HG03469 (cell line): ENCODE measurements around the gene CDK12.
"Not testable (repeated sequence)": the region's sequence is repeated elsewhere in the genome, so short reads cannot be mapped to it uniquely, and the experiment has no call there.

Experiments
- ATAC-seq: cut with Tn5 transposase; IDR thresholded peaks from one replicate; pipeline ENCODE4 v1.9.1; 2021; ENCODE audit warnings: mild to moderate bottlenecking, moderate library complexity, moderate number of reproducible peaks; ENCODE audit not compliant: unreplicated experiment

CDK12 gene

GRCh38 chr17:39461113-39461925 is at the start of gene CDK12:
Gene CDK12 (plus strand): TSS chr17:39461486. CDS start chr17:39462072, 586 bp downstream.
- ATAC-seq, result peak; percentile 74

DNA sequence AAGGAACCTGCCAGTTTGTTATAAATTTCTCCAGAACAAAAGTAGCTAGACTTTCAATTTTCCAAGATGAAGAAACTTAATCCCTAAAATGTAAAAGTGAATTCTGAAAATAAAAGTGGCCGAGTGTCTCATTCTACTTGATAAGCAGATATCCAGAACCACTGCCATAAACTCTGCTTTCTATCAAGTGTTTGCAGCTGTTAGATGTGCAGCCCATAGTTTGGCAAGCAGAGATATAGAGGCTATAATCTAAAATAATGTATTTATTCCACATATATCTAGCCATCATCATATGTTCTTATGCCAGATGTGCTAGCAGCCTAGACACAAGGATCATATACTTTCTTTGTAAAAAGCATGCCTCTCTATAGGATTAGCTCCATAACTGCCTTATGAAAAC is 45.1 kb upstream of the CDK12 start:
- ATAC-seq, result no peak

DNA sequence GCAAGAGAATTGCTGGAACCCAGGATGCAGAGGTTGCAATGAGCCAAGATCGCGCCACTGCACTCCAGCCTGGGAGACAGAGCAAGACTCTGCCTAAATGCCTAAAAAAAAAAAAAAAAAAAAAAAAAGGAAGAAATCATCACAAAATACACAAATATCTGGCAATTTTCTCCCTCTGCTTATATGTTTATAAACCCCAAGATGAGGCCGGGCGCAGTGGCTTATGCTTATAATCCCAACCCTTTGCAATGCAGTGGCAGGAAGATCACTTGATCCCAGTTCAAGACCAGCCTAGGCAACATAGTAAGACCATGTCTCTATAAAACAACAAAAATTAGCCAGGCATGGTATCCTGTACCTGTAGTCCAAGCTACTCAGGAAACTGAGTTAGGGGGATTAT is 31.7 kb upstream of the CDK12 start:
- ATAC-seq, result no peak

DNA sequence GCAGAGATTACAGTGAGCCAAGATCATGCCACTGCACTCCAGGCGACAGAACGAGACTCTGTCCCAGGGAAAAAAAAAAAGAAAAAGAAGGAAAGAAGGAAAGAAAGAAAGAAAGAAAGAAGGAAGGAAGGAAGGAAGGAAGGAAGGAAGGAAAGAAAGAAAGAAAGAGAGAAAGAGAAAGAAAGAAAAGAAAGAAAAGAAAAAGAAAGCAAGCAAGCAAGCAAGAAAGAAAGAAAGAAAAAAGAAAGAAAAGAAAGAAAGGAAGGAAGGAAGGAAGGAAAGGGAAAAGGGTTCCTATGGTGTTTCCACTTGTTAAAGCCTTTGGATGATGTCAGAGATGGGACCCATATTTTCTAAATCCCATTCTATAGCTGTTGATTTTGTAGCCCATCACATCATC is 21.4 kb upstream of the CDK12 start:
- not testable (repeated sequence) for ATAC-seq

DNA sequence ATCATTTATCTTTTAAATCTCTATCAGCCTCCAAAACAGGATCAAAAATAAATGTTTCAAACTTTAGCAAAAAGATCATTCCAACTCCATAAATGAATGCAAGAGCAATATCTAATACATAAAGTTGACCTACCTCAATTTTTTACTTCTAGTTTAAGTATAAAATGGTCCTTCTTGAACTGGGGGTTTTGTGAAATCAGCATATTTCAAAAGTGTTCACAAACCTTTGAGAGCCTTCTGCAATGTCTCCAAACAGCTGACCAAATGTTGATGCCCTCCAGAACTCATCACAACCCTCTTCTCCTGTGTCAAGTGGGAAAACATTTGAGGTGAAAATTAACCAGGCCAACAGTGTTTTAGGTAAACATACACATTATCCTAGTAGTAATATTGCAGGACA is 18.0 kb upstream of the CDK12 start:
- ATAC-seq, result no peak

- no peak for ATAC-seq
Observed at GRCh38 chr17:39447561-39447960, 13.7 kb upstream of the CDK12 start.

DNA sequence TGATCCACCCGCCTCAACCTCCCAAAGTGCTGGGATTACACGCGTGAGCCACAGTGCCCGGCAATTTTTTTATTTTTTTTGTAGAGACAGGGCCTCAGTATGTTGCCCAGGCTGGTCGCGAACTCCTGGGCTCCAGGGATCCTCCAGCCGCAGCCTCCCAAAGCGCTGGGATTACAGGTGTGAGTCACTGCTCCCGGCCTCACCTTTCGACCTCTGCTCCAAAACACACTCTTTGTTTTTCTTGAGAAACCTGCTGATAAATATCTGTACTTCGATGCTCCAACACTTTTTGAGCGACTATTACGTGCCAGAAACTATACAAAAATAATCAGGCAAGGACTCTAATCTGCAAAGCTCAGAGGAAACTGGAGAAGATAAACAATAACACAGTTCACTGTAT is 11.2 kb upstream of the CDK12 start:
- no peak for ATAC-seq

DNA sequence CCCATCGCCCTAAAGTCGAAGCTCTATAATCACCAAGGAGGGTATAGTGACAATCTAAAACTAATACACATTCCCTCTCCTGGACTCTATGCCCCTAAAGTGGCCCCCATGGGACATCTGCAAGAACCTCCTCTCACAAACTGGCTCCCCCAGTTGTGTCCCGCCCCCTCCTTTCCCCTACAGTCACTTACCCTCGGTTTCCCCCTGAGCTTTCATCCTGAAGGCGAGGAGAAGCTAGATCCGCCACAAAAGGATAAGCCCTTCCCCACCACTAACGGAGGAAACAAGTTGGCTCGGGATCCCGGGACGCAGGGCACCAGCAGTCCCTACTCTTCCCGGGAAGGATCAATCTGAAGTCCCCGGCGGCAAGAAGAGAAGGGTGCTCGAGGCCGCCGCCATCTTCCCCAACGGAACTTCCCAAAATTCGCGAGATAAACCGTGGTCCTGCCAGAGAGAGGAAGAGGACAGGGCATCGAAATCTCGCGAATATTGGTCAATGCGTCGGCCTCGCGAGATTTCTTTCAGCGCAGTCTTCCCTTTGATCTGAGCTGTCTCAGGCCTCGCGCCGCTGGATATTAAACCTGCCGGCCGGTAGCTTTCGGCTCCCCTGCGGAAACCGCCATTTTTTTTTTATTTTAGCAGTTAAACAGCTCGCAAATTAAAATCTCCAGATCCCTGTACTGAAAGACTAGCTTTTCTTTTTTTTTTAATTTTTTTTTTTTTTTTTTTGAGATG is 10.3 kb upstream of the CDK12 start, which contains the start of gene MED1:
Gene MED1 (minus strand): TSS at position 417 of the 735 bp plus-strand sequence. CDS start 201 bp downstream, at position 216.
- ATAC-seq, result peak; percentile 80

GRCh38 chr17:39455919-39456318 is 5.4 kb upstream of the CDK12 start:
- ATAC-seq, result no peak

DNA sequence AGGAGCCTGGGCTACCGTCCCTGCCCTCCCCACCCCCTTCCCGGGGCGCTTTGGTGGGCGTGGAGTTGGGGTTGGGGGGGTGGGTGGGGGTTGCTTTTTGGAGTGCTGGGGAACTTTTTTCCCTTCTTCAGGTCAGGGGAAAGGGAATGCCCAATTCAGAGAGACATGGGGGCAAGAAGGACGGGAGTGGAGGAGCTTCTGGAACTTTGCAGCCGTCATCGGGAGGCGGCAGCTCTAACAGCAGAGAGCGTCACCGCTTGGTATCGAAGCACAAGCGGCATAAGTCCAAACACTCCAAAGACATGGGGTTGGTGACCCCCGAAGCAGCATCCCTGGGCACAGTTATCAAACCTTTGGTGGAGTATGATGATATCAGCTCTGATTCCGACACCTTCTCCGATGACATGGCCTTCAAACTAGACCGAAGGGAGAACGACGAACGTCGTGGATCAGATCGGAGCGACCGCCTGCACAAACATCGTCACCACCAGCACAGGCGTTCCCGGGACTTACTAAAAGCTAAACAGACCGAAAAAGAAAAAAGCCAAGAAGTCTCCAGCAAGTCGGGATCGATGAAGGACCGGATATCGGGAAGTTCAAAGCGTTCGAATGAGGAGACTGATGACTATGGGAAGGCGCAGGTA is 762 bp downstream of the CDK12 start:
- no peak for ATAC-seq

GRCh38 chr17:39462631-39463375 is 1.5 kb downstream of the CDK12 start:
- no peak for ATAC-seq

GRCh38 chr17:39464639-39465181 is 3.4 kb downstream of the CDK12 start:
- not testable (repeated sequence) for ATAC-seq

DNA sequence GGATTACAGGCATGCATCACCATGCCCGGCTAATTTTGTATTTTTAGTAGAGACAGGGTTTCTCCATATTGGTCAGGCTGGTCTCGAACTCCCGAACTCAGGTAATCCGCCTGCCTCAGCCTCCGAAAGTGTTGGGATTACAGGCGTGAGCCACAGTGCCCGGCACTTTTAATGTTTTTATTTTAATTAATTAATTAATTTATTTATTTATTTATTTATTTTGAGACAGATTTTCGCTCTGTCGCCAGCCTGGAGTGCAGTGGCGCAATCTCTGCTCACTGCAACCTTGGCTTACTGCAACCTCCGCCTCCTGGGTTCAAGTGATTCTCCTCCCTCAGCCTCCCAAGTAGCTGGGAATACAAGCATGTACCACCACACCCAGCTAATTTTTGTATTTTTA is 7.3 kb downstream of the CDK12 start:
- not testable (repeated sequence) for ATAC-seq

DNA sequence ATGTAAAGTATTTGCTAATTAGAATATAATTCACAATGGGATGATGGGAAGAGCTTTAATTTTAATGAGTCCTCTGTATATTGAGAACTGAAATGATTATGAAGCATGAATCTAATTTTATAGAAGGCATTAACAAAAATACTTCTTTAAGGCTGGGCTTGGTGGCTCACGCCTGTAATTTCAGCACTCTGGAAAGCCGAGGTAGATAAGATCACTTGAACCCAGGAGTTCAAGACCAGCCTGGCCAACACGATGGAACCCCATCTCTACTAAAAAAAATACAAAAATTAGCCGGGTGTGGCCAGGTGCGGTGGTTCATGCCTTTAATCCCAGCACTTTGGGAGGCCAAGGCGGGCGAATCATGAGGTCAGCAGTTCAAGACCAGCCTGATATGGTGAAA is 12.0 kb downstream of the CDK12 start:
- no peak for ATAC-seq

DNA sequence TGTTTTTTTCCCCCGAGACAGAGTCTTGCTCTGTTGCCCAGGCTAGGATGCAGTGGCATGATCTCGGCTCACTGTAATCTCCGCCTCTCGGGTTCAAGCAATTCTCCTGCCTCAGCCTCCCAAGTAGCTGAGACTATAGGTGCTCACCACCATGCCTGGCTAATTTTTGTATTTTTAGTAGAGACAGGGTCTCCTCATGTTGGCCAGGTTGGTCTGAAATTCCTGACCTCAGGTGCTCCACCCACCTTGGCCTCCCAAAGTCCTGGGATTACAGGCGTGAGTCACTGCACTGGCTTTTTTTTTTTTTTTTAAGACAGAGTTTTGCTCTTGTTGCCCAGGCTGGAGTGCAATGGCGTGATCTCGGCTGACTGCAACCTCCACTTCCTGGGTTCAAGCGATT is 18.3 kb downstream of the CDK12 start:
- not testable (repeated sequence) for ATAC-seq

DNA sequence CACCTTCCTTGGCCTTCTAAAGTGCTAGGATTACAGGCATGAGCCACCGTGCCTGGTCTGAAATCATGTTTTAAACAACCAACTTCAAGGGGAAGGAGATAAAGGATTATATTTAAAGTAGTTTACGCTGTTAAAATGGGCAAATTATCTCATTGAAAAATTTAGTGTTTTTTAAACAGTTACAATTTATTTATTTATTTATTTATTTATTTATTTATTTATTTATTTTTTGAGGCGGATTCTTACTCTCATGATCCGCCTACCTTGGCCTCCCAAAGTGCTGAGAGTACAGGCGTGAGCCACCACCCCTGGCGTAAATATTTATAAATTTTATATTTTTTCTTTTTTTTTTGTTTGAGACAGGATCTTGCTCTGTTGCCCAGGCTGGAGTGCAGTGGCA is 22.2 kb downstream of the CDK12 start:
- ATAC-seq, result no peak

GRCh38 chr17:39484178-39484577 is 22.9 kb downstream of the CDK12 start:
- no peak for ATAC-seq

GRCh38 chr17:39485555-39485954 is 24.3 kb downstream of the CDK12 start:
- no peak for ATAC-seq

DNA sequence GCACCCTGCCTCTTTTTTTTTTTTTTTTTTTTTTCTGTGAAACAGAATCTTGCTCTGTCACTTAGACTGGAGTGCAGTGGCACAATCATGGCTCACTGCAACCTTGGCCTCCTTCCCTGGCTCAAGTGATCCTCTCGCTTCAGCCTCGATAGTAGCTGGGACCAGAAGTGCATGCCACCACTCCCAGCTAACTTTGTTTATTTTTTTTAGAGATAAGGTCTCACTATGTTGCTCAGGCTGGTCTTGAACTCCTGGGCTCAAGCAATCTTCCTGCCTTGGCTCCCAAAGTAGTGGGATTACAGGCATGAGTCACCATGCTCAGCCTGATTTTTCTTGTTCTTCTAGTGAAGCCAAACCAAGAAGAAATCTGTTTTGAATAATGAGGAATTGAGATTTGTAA is 25.0 kb downstream of the CDK12 start:
- no peak for ATAC-seq

DNA sequence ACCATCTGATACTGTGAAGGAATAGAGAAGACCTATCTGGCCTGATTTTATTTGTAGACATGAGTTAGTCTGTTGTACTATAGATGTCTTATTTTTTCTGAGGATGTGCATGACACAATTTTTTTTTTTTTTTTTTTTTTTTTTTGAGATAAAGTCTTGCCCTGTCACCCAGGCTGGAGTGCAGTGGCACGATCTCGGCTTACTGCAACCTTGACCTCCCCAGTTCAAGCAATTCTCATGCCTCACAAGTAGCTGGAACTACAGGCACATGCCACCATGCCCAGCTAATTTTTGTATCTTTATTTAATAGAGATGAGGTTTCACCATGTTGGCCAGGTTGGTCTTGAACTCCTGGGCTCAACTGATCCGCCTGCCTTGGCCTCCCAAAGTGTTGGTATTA is 26.2 kb downstream of the CDK12 start:
- not testable (repeated sequence) for ATAC-seq

- ATAC-seq, result no peak
Observed at GRCh38 chr17:39487946-39488345, 26.7 kb downstream of the CDK12 start.
